GM21526 (cell line): ENCODE results near the gene ERCC6L.

Experiments
- ATAC-seq: cut with Tn5 transposase; IDR thresholded peaks from one replicate; pipeline ENCODE4 v1.9.1; 2021; ENCODE audit warnings: moderate library complexity; ENCODE audit not compliant: unreplicated experiment, low FRiP score

Gene ERCC6L

GRCh38 chrX:72238721-72239475 lies at the start of gene ERCC6L:
Gene ERCC6L (minus strand): TSS chrX:72239027. CDS start chrX:72238911, 116 bp downstream.
- peak; percentile 91 for ATAC-seq

- ATAC-seq = no peak
Observed at GRCh38 chrX:72282302-72282701, 43.5 kb upstream of the ERCC6L start.

- no peak for ATAC-seq
Observed at GRCh38 chrX:72280321-72280845, 41.6 kb upstream of the ERCC6L start.

GRCh38 chrX:72276478-72276953 lies 37.7 kb upstream of the ERCC6L start:
- peak; percentile 20 for ATAC-seq

- no peak for ATAC-seq
Observed at GRCh38 chrX:72274526-72274925, 35.7 kb upstream of the ERCC6L start.

- ATAC-seq = no peak
Observed at GRCh38 chrX:72273718-72274117, 34.9 kb upstream of the ERCC6L start.

- no peak for ATAC-seq
Observed at GRCh38 chrX:72272868-72273267, 34.0 kb upstream of the ERCC6L start.

GRCh38 chrX:72271812-72272211 lies 33.0 kb upstream of the ERCC6L start:
- no peak for ATAC-seq

GRCh38 chrX:72271091-72271788 lies 32.4 kb upstream of the ERCC6L start:
- no peak for ATAC-seq

GRCh38 chrX:72270316-72270866 lies 31.6 kb upstream of the ERCC6L start:
- no peak for ATAC-seq

GRCh38 chrX:72269671-72270251 lies 30.9 kb upstream of the ERCC6L start:
- no peak for ATAC-seq

GRCh38 chrX:72268597-72269365 lies 30.0 kb upstream of the ERCC6L start:
- no peak for ATAC-seq

GRCh38 chrX:72265263-72265662 lies 26.4 kb upstream of the ERCC6L start:
- ATAC-seq = no peak

- no peak for ATAC-seq
Observed at GRCh38 chrX:72262077-72262476, 23.2 kb upstream of the ERCC6L start.

- ATAC-seq = no peak
Observed at GRCh38 chrX:72260448-72260847, 21.6 kb upstream of the ERCC6L start.

- ATAC-seq = no peak
Observed at GRCh38 chrX:72258174-72258573, 19.3 kb upstream of the ERCC6L start.

- no peak for ATAC-seq
Observed at GRCh38 chrX:72255864-72256263, 17.0 kb upstream of the ERCC6L start.

GRCh38 chrX:72255445-72255844 lies 16.6 kb upstream of the ERCC6L start:
- ATAC-seq = no peak

GRCh38 chrX:72254816-72255215 lies 16.0 kb upstream of the ERCC6L start:
- ATAC-seq = no peak

GRCh38 chrX:72253686-72254085 lies 14.9 kb upstream of the ERCC6L start:
- no peak for ATAC-seq
